GM12864 (cell line): Measurements from ENCODE around the gene CFB.

Experiments
- DNase-seq: peaks from one replicate; pipeline ENCODE4 v3.0.0-alpha.2; 2011; ENCODE audit warnings: low read depth
- H3K4me3 ChIP-seq: 2 replicates; pipeline ENCODE4 v1.5.1; 2011; ENCODE audit warnings: mild to moderate bottlenecking, low read depth, low read length, control low read depth
- CTCF ChIP-seq: IDR thresholded peaks from 2 replicates; pipeline ENCODE4 v1.5.1; 2011; ENCODE audit warnings: low read depth, mild to moderate bottlenecking, moderate library complexity, low read length, control low read depth, inconsistent platforms; ENCODE audit errors: missing control alignments

The CFB gene

GRCh38 chr6:31899882-31900722 is 45.8 kb upstream of the CFB start:
- no peak for TF ChIP-seq CTCF
- H3K4me3 ChIP-seq: no peak overlapping the region
- no peak for DNase-seq

GRCh38 chr6:31900917-31901414 is 44.9 kb upstream of the CFB start:
- peak overlapping the region; percentile 57 for H3K4me3 ChIP-seq
- no peak for DNase-seq
- TF ChIP-seq CTCF: no peak

- no peak for TF ChIP-seq CTCF
- H3K4me3 ChIP-seq: peak overlapping the region; percentile 57
- no peak for DNase-seq
Measured at GRCh38 chr6:31901415-31901952, 44.4 kb upstream of the CFB start.

GRCh38 chr6:31901953-31902643 is 43.8 kb upstream of the CFB start, which contains the start of gene ZBTB12:
Gene ZBTB12 (minus strand): TSS chr6:31902086. CDS start chr6:31901305, 781 bp downstream.
- TF ChIP-seq CTCF: no peak
- peak within 1 kb of the TSS; percentile 57 for H3K4me3 ChIP-seq
- peak; percentile 78 for DNase-seq

- no peak for DNase-seq
- no peak for TF ChIP-seq CTCF
- H3K4me3 ChIP-seq: no peak overlapping the region
Measured at GRCh38 chr6:31903957-31904356, 41.9 kb upstream of the CFB start.

GRCh38 chr6:31905041-31905440 is 40.9 kb upstream of the CFB start:
- no peak for TF ChIP-seq CTCF
- no peak overlapping the region for H3K4me3 ChIP-seq
- no peak for DNase-seq
